HG02885 (cell line): Measurements from ENCODE around the gene MAD1L1.
"Not testable (repeated sequence)": the region's sequence is repeated elsewhere in the genome, so short reads cannot be mapped to it uniquely, and the experiment has no call there.

Experiments
- ATAC-seq: cut with Tn5 transposase; IDR thresholded peaks from one replicate; pipeline ENCODE4 v1.9.1; 2021; ENCODE audit warnings: mild to moderate bottlenecking; ENCODE audit not compliant: unreplicated experiment, poor library complexity

The MAD1L1 gene

DNA sequence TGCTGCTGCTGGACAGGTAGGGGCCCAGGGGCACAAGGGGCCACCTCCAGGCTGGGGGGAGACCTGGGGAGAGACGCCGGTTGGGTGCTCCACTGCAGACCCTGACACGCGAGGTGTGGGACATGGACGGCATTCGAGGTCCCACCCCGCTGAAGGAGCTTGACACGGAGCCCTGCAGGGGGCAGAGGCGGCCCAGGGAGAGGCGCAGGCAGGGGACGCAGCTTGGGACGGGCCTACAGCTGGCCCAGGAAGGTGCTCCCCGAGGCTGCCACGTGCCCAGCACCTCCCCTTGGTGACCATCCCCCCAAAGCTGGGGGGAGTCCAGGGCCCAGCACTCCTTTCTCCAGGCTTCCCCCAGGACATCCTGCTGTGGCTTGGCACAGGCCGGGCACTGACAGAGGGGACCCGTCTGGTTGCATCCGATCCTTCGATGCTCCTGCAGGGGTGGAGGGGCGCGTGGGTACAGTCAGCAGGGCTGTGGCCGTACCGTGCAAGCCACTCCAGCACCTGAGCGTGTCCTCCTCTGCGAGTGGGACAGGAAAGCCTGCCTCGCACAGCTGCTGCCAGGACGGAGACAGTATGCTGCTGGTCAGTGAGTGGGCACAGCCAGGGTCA is 388.3 kb downstream of the MAD1L1 start:
- no peak for ATAC-seq

DNA sequence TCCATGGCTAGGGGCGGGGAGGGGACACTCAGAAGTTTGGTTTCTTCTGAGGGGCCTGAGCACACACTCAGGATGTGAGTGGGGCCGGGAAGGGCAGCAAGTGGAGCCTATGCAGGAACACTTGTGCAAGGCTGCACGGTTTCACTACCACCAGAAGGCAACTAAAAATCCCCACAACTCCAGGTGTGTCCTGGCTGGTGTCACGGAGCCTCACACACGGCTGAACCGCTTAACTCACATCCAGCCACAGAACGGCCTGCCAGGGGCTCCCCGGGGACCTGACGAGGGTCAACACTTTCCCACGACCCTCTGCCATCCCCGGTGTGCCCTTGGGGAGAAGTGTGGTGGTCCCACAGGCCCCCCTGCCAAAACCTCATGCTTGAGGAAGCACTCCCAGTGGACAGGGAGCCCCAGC is 388.8 kb downstream of the MAD1L1 start:
- no peak for ATAC-seq

DNA sequence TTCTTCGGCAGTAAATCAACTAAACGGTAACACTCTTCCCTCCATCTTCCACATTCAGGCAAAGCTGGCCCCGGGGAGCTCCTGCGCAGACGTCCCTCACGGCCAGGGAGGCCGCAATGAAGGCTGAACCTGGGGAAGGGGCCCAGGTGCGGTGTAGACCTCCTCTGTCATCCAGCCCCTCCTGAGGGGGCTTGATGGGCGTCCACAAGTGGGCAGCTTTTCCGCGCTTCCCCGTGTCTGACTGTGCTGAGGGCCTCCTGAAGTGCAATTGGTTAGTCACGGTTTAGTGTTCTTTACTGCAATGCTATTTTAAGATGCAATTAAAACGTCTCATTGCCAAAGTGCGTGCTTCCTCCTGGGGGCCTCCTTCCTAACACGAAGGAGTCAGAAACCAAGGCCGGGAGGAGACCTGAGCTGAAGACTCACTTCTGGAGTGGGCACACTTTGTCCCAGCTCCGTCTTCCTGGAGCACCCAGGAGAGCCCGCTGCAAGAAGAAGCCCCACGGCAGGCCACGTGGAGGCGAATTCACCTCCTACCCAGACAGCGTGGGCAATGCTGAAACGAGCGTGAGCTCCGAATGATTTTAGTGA is 389.4 kb downstream of the MAD1L1 start:
- ATAC-seq, result no peak

DNA sequence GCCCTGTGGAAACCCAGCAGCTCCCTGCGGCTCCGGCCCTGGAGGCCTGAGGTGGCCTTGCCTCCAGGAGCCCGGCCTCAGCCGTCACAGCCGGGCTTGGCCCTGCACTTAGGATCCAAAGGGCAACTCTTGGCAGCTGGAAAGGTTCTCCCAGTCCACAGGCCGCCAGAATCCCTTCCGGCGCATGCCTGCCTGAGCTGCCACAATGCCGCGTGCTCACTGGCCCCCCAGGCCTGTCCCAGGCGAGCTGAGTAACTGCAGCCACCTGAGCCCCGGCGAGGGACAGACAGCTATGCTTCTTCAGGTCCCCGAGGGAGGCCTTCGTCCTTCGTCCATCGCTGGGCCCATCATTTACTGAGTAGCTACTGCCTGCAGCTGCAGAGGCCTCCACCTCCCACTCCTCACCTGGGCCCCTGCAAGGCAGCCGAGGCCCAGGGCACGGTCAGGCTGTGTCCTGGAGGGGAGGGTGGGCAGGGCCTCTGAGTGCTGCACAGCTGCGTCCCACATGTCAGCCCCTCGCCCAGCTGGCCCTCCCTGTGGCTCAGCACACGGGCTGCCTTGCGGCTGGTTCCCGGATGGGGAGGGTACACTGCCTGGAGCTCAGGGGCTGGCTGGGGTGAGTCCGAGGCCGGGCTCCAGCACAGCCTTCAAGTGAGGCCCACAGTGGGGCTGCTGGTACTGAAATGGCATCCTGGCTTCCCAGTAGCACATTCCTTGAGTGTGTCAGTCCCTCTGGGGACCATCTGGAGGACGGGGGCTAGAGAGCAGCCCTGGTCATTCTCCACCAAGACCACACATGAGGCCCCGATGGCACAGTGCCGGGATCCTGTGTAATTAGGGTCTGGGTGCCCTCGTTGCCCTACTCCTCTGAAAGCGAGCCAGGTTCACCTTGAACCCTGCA is 390.2 kb downstream of the MAD1L1 start:
- ATAC-seq, result no peak

DNA sequence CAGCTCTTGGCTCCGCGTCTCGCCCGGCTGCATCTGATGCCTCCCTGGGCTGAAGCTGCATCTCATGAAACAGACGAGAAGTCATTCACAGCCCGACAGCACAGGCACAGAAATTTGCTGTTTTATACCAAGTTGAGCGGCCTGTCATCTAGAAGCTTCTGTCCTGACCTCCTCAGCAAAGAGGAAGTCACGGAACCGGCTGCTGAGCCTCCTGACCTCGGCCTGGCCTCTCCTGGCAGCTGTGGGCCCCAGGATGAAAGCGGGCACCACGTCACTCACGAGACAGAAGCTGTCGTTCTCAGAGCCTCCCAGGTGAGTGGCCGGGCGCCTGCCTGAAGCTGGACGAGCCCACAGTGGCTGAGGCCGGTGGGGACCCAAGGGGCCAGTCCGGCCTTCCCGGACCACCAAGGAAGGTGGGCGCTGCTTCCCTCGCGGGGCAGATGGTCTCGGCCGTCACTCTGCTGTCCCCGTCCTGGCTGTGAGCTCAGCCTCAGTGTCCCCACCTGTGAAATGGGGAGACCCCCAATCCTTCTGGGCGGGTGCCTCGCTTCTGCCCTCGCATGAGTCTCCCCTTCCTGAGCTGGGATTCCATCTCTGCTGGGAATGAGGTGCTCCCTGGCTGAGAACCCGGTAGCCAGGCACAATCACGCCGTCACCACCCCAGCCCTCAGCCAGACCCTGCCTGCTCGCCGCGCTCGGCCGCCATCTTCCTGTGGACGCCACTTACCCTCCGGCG is 391.3 kb downstream of the MAD1L1 start:
- not testable (repeated sequence) for ATAC-seq

DNA sequence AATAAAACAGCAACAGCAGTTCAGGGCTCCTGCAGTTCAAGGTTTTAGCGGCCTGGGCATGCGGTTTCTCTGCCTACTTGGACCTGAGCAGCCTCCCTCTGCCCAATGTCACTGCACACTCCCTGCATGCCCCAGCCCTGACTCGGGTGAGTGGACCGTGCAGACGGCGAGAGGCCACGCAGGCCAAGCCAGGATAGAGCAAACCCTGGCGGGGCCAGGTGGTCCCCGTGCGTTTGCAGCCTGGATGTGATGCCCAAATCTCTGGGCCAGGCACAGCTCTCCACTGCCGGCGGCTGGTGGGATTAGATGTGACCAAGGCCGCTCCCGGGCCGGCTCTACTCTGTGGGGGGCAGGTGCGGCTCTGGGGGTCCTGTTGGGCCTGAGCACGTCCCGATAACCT is 392.0 kb downstream of the MAD1L1 start:
- not testable (repeated sequence) for ATAC-seq

DNA sequence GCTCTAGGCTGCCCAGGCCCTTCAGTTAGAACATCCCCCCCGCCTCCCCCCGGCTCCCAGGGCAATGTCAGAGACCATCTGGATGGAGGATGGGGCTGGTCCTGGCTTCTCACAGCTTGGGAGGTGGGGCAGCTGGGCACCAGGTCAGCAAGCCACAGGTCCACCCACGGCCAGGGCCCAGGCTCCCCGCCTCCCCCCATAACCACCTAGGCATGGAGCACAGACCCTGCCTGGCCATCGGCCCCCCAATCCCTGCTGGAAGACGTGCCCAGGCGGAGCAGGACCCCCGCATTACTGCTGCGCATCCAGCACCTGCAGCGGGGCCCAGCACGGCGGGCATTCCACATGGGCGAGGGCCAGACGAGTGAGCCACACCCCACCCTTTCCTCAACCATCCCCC is 393.0 kb downstream of the MAD1L1 start:
- no peak for ATAC-seq

DNA sequence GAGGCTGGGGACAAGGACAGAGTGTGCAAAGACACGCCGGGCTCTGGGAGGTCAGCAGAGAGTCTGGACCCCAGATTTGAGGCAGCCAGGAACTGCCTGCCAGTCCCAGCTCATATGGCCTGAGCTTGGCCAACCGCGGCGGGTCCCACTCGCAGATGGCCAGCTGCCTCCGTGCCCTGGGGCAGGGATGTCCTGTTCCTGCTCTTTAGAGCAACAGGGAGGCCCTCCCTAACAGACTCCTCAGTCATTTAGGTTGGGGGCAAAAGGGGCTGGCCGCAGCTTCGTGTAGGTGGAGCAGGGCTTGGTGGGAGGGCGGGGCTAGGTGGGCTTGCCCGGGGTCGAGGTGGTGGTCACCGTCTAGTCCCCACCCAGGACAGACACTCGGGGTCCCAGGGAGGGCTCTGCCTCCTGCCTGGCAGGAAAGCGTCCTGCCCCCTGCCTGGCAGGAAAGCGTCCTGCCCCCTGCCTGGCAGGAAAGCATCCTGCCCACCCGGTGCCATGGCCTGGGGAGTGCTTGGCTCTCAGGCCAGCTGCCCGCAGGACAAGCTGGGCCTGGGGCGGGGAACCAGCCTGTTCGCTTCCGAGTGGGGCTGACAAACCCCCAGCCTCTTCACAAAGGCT is 393.7 kb downstream of the MAD1L1 start:
- not testable (repeated sequence) for ATAC-seq

DNA sequence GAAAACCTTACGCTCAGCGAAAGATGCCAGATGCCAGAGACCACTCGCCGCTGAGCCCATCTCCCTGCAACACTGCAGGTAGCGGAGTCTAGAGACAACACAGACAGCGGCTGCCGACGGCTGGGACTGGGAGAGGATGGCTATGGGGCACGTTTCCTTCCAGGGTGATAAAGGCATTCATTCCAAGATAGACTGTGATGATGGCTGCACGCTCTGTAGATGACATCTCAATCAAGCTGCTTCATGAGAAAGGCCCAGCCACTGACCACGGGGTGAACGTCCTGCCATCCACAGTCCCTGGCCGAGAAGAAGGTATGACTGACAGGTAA is 394.2 kb downstream of the MAD1L1 start:
- not testable (repeated sequence) for ATAC-seq

DNA sequence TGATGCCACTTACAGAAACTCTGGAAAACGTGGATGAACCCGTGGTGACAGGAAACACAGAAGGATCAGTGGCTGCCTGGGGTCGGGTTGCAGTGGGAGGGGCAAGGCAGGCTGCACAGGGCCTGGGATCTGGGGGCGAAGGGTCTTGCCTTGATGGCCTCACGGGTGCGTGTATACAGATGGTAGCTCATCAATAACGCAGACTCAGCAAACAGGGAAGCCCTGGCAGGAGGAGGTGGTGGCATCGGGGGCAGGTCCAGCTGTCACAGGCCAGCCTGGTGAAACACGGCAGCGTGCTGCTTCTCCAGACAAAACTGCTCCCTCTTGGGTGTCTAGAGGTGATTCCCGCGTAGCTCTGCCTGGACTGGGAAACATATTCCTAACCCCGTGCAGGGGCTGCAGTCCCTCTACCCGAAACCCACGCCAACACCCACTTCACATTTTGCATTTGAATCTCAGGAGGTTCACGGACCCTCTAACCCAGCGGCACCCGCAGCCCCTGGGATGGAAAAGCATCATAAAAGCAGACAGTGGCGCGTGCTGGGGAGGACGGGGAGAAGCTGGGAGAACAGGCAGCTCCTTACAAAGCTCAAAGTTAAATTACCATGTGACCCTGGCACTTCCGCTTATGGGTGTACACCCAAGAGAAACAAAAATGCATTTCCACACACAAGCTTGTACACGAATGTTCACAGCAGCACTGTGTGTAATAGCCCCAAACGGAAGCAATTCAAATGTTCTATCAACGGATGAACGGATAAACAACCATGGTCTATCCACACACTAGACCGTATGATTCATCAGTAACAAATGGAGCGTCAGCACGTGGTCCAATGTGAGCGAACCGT is 394.8 kb downstream of the MAD1L1 start:
- ATAC-seq, result not testable (repeated sequence)

DNA sequence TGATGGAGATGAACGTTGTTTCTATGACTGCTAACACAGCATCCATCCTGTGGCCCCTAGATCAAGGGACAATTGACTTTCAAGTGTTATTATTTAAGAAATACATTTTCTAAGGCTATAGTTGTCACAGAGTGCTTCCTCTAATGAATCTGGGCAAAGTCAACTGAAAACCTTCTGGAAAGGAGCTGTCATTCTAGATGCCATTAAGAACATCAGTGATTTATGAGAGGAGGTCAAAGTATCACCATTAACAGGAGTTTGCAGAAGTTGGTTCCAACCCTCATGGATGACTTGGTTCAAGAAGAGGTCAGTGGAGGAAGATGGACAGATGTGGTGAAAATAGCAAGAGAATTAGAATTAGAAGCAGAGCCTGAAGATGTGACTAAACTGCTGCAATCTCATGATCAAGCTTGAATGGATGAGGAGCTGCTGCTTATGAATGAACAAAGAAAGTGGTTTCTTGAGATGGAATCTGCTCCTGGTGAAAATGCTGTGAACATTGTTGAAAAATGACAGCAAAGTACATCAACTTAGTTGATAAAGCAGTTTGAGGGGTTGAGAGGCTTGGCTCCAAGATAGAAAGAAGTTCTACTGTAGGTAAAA is 400.7 kb downstream of the MAD1L1 start:
- ATAC-seq, result not testable (repeated sequence)

DNA sequence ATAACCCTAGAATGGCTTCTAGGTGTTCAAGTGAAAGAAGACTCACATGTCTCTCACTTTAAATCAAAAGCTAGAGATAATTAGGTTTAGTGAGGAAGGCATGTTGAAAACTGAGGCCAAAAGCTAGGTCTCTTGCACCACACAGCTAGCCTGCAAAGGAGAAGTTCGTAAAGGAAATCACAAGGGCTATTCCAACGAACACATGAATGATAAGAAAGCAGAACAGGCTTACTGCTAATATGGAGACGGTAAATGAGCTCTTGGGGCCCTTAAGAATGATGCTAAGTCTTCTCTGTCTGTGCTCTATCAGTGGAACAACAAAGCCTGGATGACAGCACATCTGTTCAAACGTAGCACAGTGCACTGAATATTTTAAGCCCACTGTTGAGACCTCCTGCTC is 401.3 kb downstream of the MAD1L1 start:
- ATAC-seq, result not testable (repeated sequence)

DNA sequence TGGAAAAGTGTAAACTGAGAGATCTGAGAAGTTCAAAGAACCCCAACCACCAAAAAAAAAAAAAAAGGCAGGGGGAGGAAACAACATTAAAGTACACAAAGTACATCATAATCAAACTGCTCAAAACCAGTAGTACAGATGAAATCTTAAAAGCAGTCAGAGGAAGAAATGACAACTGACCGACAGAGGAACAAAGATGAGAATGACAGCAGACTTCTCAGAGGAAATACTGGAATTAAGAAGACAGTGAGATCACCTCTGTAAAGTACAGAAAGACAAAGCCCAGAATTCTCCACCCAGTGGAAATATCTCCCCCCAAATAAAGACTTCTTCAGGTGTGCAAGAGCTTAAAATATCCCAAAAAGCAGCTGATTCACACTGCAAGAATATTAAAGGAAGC is 403.1 kb downstream of the MAD1L1 start:
- ATAC-seq, result not testable (repeated sequence)

DNA sequence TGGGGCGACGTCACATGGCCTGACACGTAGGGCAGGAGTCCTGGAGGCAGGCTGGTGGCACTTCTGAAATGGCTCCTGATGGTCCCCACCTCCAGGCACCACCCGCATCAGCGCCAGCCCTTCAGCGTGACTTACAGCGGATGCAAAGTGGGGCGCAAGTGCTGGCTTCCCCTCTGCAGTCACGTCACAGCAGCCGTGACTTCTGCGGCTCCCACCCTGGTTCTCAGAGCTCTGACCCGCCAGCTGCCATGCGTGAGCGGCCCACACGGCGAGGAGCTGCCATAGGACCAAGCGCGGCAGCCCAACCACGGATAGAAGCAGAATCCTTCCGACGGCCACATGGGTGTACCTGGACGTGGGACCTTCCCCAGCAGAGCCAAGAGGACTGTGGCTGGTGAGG is 403.6 kb downstream of the MAD1L1 start:
- ATAC-seq, result no peak

DNA sequence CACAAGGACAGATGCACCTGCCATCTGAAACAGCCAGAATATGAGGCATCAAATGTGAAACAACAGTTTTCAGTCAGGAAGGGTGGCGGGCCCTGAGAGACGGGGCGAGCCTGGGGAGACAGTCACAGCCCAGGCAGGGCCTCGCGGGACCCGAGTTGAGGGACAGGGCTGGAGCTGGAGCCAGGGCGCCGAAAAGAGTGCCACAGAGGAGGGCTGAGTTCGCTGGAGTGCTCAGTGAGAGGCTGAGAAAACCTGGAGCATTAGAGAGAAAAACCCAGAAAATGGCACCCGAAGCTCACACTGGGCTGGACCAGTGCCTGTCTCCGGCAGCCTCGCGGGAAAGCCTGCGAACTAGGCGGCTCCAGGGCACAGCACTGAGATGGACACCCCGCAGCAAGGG is 404.6 kb downstream of the MAD1L1 start:
- not testable (repeated sequence) for ATAC-seq

DNA sequence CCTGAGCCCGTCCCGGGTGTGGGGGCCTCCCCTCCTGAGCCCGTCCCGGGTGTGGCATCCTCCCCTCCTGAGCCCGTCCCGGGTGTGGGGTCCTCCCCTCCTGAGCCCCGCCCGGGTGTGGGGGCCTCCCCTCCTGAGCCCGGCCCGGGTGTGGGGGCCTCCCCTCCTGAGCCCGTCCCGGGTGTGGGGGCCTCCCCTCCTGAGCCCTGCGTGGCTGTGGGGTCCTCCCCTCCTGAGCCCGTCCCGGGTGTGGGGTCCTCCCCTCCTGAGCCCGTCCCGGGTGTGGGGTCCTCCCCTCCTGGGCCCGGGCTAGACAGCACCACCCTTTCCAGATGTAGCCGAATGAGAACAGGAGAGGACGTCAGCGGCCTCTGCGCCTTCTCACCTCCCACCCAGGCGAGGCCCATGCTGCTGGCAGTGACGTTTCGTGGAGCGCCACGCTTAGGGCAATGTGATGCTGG is 405.2 kb downstream of the MAD1L1 start:
- ATAC-seq, result not testable (repeated sequence)

DNA sequence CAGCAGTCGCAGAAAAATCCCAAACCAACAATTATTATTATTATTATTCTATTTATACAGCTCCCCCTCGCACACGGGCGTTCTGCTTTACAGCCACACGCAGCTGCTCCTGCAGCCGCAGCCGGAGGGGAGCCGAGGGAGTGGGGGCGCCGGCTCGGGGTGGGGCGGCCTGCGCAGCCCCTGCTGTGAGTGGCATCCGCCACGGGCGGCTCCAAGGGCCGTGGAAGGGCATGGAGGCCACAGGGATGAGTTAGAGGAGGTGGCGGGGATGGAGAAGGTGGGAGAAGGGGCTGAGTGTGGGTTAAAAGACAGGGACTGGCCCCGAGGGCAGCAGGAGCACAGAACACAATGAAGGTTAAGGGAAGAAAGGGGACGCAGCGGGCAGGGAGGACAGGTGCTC is 405.8 kb downstream of the MAD1L1 start:
- ATAC-seq, result not testable (repeated sequence)

DNA sequence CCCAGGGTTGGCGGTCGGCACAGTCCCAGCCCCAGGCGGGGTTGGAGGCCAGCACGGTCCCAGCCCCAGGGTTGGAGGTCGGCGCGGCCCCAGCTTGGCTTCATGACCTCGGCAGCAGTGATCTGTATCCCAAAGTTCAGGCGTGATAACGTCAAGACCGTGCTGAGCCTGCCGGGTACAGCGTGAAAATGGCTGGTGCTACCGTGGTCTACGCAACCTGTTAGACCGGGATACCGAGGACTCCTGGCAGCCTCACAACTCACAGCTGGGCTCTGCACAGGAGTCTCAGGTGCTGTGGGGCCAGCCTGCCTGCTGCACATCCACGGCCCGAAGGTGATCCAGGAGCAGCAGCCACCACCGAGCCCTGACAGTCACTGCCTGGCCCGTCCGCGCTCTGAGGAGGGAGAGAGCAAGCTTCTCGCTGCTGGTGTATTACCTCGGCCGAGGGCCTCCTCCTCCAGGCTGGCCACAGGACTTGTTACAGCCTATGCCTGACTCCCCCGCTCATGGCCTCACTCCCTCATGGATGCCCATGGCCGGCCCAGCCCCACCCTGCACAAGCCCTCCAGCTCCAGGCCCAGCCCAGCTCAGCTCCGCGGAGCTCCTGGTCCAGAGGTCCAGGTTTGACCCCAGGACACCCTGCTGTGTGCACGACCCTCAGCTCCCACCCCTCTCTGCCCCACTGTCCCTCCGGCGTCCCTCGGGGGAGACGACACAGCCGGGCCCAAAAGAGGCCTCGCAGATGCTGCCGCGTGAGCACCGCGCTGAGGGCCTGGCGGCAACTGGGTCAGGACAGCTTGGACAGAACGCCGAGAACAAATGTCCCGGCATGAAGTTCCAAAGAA is 406.6 kb downstream of the MAD1L1 start:
- no peak for ATAC-seq
